ENCODE measurements around the gene KRTAP25-1. TPM values are rescaled to one million over a fixed set of nuclear protein-coding genes. Genes with fewer than 3 reads are reported as not detected.

Gene KRTAP25-1
- total and polyA plus RNA-seq, 2 of the 4 experiments (the other 2 are of a cell fraction): not detected

DNA sequence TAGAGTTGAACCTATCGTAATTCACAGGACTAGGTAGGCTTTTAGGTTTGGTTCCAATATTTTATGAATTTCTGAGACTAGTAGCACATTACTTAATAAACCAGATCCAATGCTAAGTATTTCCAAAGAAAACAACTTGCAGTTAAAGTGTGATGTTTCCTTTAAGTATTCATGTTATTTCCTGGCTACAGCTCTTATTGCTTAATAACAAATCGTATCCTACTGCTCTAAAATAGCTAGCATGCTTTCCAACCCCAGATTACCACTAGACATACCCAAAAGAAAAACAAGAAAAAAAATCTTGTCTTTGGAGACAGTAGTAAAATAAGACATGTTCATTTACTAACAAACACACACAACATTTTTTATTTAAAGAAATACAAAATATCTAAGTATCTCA, 47.3 kb upstream of the KRTAP25-1 start:
- no peak overlapping the region for H2BK15ac ChIP-seq (ENCODE audit: low read depth, low read length)
- H3K9me1 ChIP-seq (ENCODE audit: insufficient read depth, low read length): no peaks in the 10 kb centered on the region
- H2BK20ac ChIP-seq (ENCODE audit: low read depth, low read length): no peak overlapping the region
- no peak overlapping the region for H4K5ac ChIP-seq (ENCODE audit: low read depth, low read length)
- no peak overlapping the region for H4K91ac ChIP-seq (ENCODE audit: insufficient read depth, low read depth, low read length)
- no peak for ATAC-seq (ENCODE audit: low read depth)
- POLR2A ChIA-PET (ENCODE audit: unreplicated experiment): no interaction called here
- H4K8ac ChIP-seq (ENCODE audit: low read depth in 2 of 2, low read length in 2 of 2): no peak overlapping the region
- H3K79me1 ChIP-seq (ENCODE audit: low read depth in 1 of 2, low read length in 2 of 2): no peaks in the 10 kb centered on the region
- dilution Hi-C loops (cut with HindIII; ENCODE audit: low sequenced_read_pairs, unreplicated experiment): no loop called here
- H3K9me3 ChIP-seq (ENCODE audit: control insufficient read depth, insufficient read depth, low read length): peaks cover 13% of the 10 kb centered on the region
- no peaks in the 10 kb centered on the region for H4K20me1 ChIP-seq (ENCODE audit: insufficient read depth, low read length)
- H2BK120ac ChIP-seq (ENCODE audit: low read depth, low read length): no peak overlapping the region
- no peak overlapping the region for H3K4ac ChIP-seq (ENCODE audit: low read depth, low read length)
- no TSS peak for BruUV-seq (replicated peaks)
- no peaks in the 10 kb centered on the region for H3K36me3 ChIP-seq (ENCODE audit: control insufficient read depth, insufficient read depth, low read length)
- in situ Hi-C loops (cut with MboI; ENCODE audit: low sequenced_read_pairs): no loop called here
- H2BK5ac ChIP-seq (ENCODE audit: low read depth, low read length, poor library complexity, severe bottlenecking): no peak overlapping the region
- H3K27ac ChIP-seq (ENCODE audit: insufficient read depth, low read length): no peak overlapping the region
- no peak overlapping the region for H3K56ac ChIP-seq (ENCODE audit: extremely low read depth, insufficient read depth, low read length)
- no peak overlapping the region for H2AFZ ChIP-seq (replicated peaks; ENCODE audit: low read length, poor library complexity)
- H3K4me2 ChIP-seq (ENCODE audit: low read depth, low read length): no peak overlapping the region
- H3K27me3 ChIP-seq (ENCODE audit: control insufficient read depth, insufficient read depth, low read length): no peaks in the 10 kb centered on the region
- WGBS, 2 experiments (ENCODE audit: extremely low coverage in 2 of 2, insufficient read length in 1 of 2): no CpG with 5 or more reads among the region's 2 CpGs
- H3K18ac ChIP-seq (ENCODE audit: low read depth, low read length): no peak overlapping the region
- H3K4me1 ChIP-seq (ENCODE audit: control insufficient read depth, insufficient read depth, low read length): no peaks in the 10 kb centered on the region
- no peak overlapping the region for H3K14ac ChIP-seq (replicated peaks; ENCODE audit: low read depth, low read length)
- no peak overlapping the region for H2AK9ac ChIP-seq (replicated peaks; ENCODE audit: low read depth, low read length, poor library complexity)
- no peak for DNase-seq
- intact Hi-C loops (cut with micrococcal nuclease): no loop called here
- TF ChIP-seq, protein P1, sequence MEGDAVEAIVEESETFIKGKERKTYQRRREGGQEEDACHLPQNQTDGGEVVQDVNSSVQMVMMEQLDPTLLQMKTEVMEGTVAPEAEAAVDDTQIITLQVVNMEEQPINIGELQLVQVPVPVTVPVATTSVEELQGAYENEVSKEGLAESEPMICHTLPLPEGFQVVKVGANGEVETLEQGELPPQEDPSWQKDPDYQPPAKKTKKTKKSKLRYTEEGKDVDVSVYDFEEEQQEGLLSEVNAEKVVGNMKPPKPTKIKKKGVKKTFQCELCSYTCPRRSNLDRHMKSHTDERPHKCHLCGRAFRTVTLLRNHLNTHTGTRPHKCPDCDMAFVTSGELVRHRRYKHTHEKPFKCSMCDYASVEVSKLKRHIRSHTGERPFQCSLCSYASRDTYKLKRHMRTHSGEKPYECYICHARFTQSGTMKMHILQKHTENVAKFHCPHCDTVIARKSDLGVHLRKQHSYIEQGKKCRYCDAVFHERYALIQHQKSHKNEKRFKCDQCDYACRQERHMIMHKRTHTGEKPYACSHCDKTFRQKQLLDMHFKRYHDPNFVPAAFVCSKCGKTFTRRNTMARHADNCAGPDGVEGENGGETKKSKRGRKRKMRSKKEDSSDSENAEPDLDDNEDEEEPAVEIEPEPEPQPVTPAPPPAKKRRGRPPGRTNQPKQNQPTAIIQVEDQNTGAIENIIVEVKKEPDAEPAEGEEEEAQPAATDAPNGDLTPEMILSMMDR (conservative IDR thresholded peaks at IDR 0.05; ENCODE audit: low read depth, low read length): no peak
- TF ChIP-seq BHLHE40 (IDR thresholded peaks at IDR 0.05; ENCODE audit: low read depth, low read length) (no peak), SMC3 (IDR thresholded peaks at IDR 0.05; ENCODE audit: low read depth, low read length) (no peak)
- H3K23ac ChIP-seq (ENCODE audit: low read depth, low read length): no peak overlapping the region
- H2AK5ac ChIP-seq (ENCODE audit: low read depth, low read length): no peak overlapping the region
- CTCF ChIA-PET: no interaction called here
- no peak overlapping the region for H3K9ac ChIP-seq (ENCODE audit: low read depth, low read length)
- no peak overlapping the region for H3K4me3 ChIP-seq (ENCODE audit: insufficient read depth, low read depth, low read length)

Data from IMR-90 (cell line).